Measurements from ENCODE around the gene NEK10. TPM values are rescaled to one million over a fixed set of nuclear protein-coding genes. Genes with fewer than 3 reads are reported as not detected.

Gene NEK10
- polyA plus RNA-seq, 1 experiment = 2.5 TPM

GRCh38 chr3:27391796-27392195 is 22.6 kb upstream of the NEK10 start:
- POLR2A ChIA-PET = no interaction called here
- H3K36me3 ChIP-seq (ENCODE audit: control insufficient read depth, insufficient read depth, low read length) = peaks cover 5% of the 10 kb centered on the region
- CTCF ChIA-PET = no interaction called here
- H3K27me3 ChIP-seq (ENCODE audit: control insufficient read depth, insufficient read depth, low read length) = no peaks in the 10 kb centered on the region
- no peak for TF ChIP-seq CTCF (IDR thresholded peaks at IDR 0.05; ENCODE audit: insufficient read depth, low read depth, low read length)
- no peak for DNase-seq (ENCODE audit: low read depth)
- H3K4me3 ChIP-seq (ENCODE audit: low read depth, low read length) = no peak overlapping the region

GRCh38 chr3:27387625-27388024 is 18.4 kb upstream of the NEK10 start:
- POLR2A ChIA-PET = no interaction called here
- Histone ChIP-seq H3K27me3 (ENCODE audit: control insufficient read depth, insufficient read depth, low read length) (no peaks in the 10 kb centered on the region), H3K36me3 (ENCODE audit: control insufficient read depth, insufficient read depth, low read length) (peaks cover 6% of the 10 kb centered on the region), H3K4me3 (ENCODE audit: low read depth, low read length) (no peak overlapping the region)
- DNase-seq (ENCODE audit: low read depth) = no peak
- CTCF ChIA-PET = no interaction called here
- TF ChIP-seq CTCF (IDR thresholded peaks at IDR 0.05; ENCODE audit: insufficient read depth, low read depth, low read length) = no peak

- H3K4me3 ChIP-seq (ENCODE audit: low read depth, low read length) = no peak overlapping the region
- ChIA-PET CTCF (no interaction called here), POLR2A (no interaction called here)
- no peak for DNase-seq (ENCODE audit: low read depth)
- H3K36me3 ChIP-seq (ENCODE audit: control insufficient read depth, insufficient read depth, low read length) = peaks cover 3% of the 10 kb centered on the region
- no peaks in the 10 kb centered on the region for H3K27me3 ChIP-seq (ENCODE audit: control insufficient read depth, insufficient read depth, low read length)
- no peak for TF ChIP-seq CTCF (IDR thresholded peaks at IDR 0.05; ENCODE audit: insufficient read depth, low read depth, low read length)
These were observed 16.3 kb upstream of the NEK10 start for GRCh38 chr3:27385504-27385903.

GRCh38 chr3:27384191-27384590 is 15.0 kb upstream of the NEK10 start:
- CTCF ChIA-PET = no interaction called here
- POLR2A ChIA-PET = no interaction called here
- Histone ChIP-seq H3K27me3 (ENCODE audit: control insufficient read depth, insufficient read depth, low read length) (no peaks in the 10 kb centered on the region), H3K4me3 (ENCODE audit: low read depth, low read length) (no peak overlapping the region), H3K36me3 (ENCODE audit: control insufficient read depth, insufficient read depth, low read length) (peaks cover 3% of the 10 kb centered on the region)
- no peak for DNase-seq (ENCODE audit: low read depth)
- TF ChIP-seq CTCF (IDR thresholded peaks at IDR 0.05; ENCODE audit: insufficient read depth, low read depth, low read length) = no peak

GRCh38 chr3:27380433-27381357 is 11.5 kb upstream of the NEK10 start:
- TF ChIP-seq CTCF (IDR thresholded peaks at IDR 0.05; ENCODE audit: insufficient read depth, low read depth, low read length) = no peak
- ChIA-PET POLR2A (interaction anchor here (0.6 kb wide), 1 partner anchor 86 kb away, joined by 4 read pairs; no protein-coding TSS in a partner anchor), CTCF (interaction anchor here (1.8 kb wide), 1 partner anchor 86 kb away, joined by 5 read pairs; no protein-coding TSS in a partner anchor)
- H3K27me3 ChIP-seq (ENCODE audit: control insufficient read depth, insufficient read depth, low read length) = no peaks in the 10 kb centered on the region
- H3K4me3 ChIP-seq (ENCODE audit: low read depth, low read length) = no peak overlapping the region
- DNase-seq (ENCODE audit: low read depth) = no peak
- peaks cover 6% of the 10 kb centered on the region for H3K36me3 ChIP-seq (ENCODE audit: control insufficient read depth, insufficient read depth, low read length)
